ENCODE data around the gene GRK5. TPM values are rescaled to one million over a fixed set of nuclear protein-coding genes. Genes with fewer than 3 reads are reported as not detected.

The GRK5 gene
- total RNA-seq, 1 donor, result 10.6 TPM

GRCh38 chr10:119325131-119325530 is 117.8 kb downstream of the GRK5 start:
- Histone ChIP-seq H3K4me1 (ENCODE audit: insufficient read depth, low read length) (peaks cover 9% of the 10 kb centered on the region), H3K9me3 (ENCODE audit: low read depth, low read length) (no peaks in the 10 kb centered on the region), H3K27me3 (ENCODE audit: insufficient read depth, low read length) (no peaks in the 10 kb centered on the region), H3K4me3 (ENCODE audit: low read length) (no peak overlapping the region)

GRCh38 chr10:119326167-119326566 is 118.8 kb downstream of the GRK5 start:
- H3K9me3 ChIP-seq (ENCODE audit: low read depth, low read length), result no peaks in the 10 kb centered on the region
- H3K4me3 ChIP-seq (ENCODE audit: low read length), result no peak overlapping the region
- H3K27me3 ChIP-seq (ENCODE audit: insufficient read depth, low read length), result no peaks in the 10 kb centered on the region
- H3K4me1 ChIP-seq (ENCODE audit: insufficient read depth, low read length), result peaks cover 3% of the 10 kb centered on the region

GRCh38 chr10:119327096-119327745 is 119.8 kb downstream of the GRK5 start:
- Histone ChIP-seq H3K4me3 (ENCODE audit: low read length) (no peak overlapping the region), H3K4me1 (ENCODE audit: insufficient read depth, low read length) (no peaks in the 10 kb centered on the region), H3K9me3 (ENCODE audit: low read depth, low read length) (no peaks in the 10 kb centered on the region), H3K27me3 (ENCODE audit: insufficient read depth, low read length) (no peaks in the 10 kb centered on the region)

- Histone ChIP-seq H3K27me3 (ENCODE audit: insufficient read depth, low read length) (no peaks in the 10 kb centered on the region), H3K9me3 (ENCODE audit: low read depth, low read length) (no peaks in the 10 kb centered on the region), H3K4me3 (ENCODE audit: low read length) (no peak overlapping the region), H3K4me1 (ENCODE audit: insufficient read depth, low read length) (no peaks in the 10 kb centered on the region)
These were observed 120.9 kb downstream of the GRK5 start for GRCh38 chr10:119328223-119328622.

GRCh38 chr10:119330342-119330741 is 123.0 kb downstream of the GRK5 start:
- Histone ChIP-seq H3K9me3 (ENCODE audit: low read depth, low read length) (no peaks in the 10 kb centered on the region), H3K27me3 (ENCODE audit: insufficient read depth, low read length) (no peaks in the 10 kb centered on the region), H3K4me3 (ENCODE audit: low read length) (no peak overlapping the region), H3K4me1 (ENCODE audit: insufficient read depth, low read length) (no peaks in the 10 kb centered on the region)

GRCh38 chr10:119331061-119331460 is 123.7 kb downstream of the GRK5 start:
- no peaks in the 10 kb centered on the region for H3K27me3 ChIP-seq (ENCODE audit: insufficient read depth, low read length)
- H3K4me1 ChIP-seq (ENCODE audit: insufficient read depth, low read length), result no peaks in the 10 kb centered on the region
- no peak overlapping the region for H3K4me3 ChIP-seq (ENCODE audit: low read length)
- no peaks in the 10 kb centered on the region for H3K9me3 ChIP-seq (ENCODE audit: low read depth, low read length)

- no peaks in the 10 kb centered on the region for H3K27me3 ChIP-seq (ENCODE audit: insufficient read depth, low read length)
- H3K4me1 ChIP-seq (ENCODE audit: insufficient read depth, low read length), result no peaks in the 10 kb centered on the region
- no peaks in the 10 kb centered on the region for H3K9me3 ChIP-seq (ENCODE audit: low read depth, low read length)
- no peak overlapping the region for H3K4me3 ChIP-seq (ENCODE audit: low read length)
These were observed 125.9 kb downstream of the GRK5 start for GRCh38 chr10:119333146-119333792.

GRCh38 chr10:119335671-119336353 is 128.4 kb downstream of the GRK5 start:
- H3K9me3 ChIP-seq (ENCODE audit: low read depth, low read length), result no peaks in the 10 kb centered on the region

GRCh38 chr10:119336599-119336998 is 129.2 kb downstream of the GRK5 start:
- Histone ChIP-seq H3K4me1 (ENCODE audit: insufficient read depth, low read length) (no peaks in the 10 kb centered on the region), H3K27me3 (ENCODE audit: insufficient read depth, low read length) (no peaks in the 10 kb centered on the region), H3K9me3 (ENCODE audit: low read depth, low read length) (no peaks in the 10 kb centered on the region), H3K4me3 (ENCODE audit: low read length) (no peak overlapping the region)

More at GRCh38 chr10:119335671-119336353, 128.4 kb downstream of the GRK5 start:
- H3K4me1 ChIP-seq (ENCODE audit: insufficient read depth, low read length), result no peaks in the 10 kb centered on the region
- H3K4me3 ChIP-seq (ENCODE audit: low read length), result no peak overlapping the region
- H3K27me3 ChIP-seq (ENCODE audit: insufficient read depth, low read length), result no peaks in the 10 kb centered on the region

- H3K4me3 ChIP-seq (ENCODE audit: low read length), result no peak overlapping the region
- no peaks in the 10 kb centered on the region for H3K27me3 ChIP-seq (ENCODE audit: insufficient read depth, low read length)
- no peaks in the 10 kb centered on the region for H3K4me1 ChIP-seq (ENCODE audit: insufficient read depth, low read length)
- no peaks in the 10 kb centered on the region for H3K9me3 ChIP-seq (ENCODE audit: low read depth, low read length)
These were observed 129.9 kb downstream of the GRK5 start for GRCh38 chr10:119337223-119337622.

- Histone ChIP-seq H3K4me3 (ENCODE audit: low read length) (no peak overlapping the region), H3K27me3 (ENCODE audit: insufficient read depth, low read length) (no peaks in the 10 kb centered on the region), H3K9me3 (ENCODE audit: low read depth, low read length) (no peaks in the 10 kb centered on the region), H3K4me1 (ENCODE audit: insufficient read depth, low read length) (no peaks in the 10 kb centered on the region)
These were observed 130.5 kb downstream of the GRK5 start for GRCh38 chr10:119337796-119338432.

- H3K4me3 ChIP-seq (ENCODE audit: low read length), result no peak overlapping the region
- H3K4me1 ChIP-seq (ENCODE audit: insufficient read depth, low read length), result no peaks in the 10 kb centered on the region
- no peaks in the 10 kb centered on the region for H3K9me3 ChIP-seq (ENCODE audit: low read depth, low read length)
- no peaks in the 10 kb centered on the region for H3K27me3 ChIP-seq (ENCODE audit: insufficient read depth, low read length)
These were observed 131.7 kb downstream of the GRK5 start for GRCh38 chr10:119339109-119339508.

GRCh38 chr10:119340893-119341458 is 133.6 kb downstream of the GRK5 start:
- Histone ChIP-seq H3K9me3 (ENCODE audit: low read depth, low read length) (no peaks in the 10 kb centered on the region), H3K4me1 (ENCODE audit: insufficient read depth, low read length) (no peaks in the 10 kb centered on the region), H3K4me3 (ENCODE audit: low read length) (no peak overlapping the region), H3K27me3 (ENCODE audit: insufficient read depth, low read length) (no peaks in the 10 kb centered on the region)

GRCh38 chr10:119341459-119342301 is 134.3 kb downstream of the GRK5 start:
- Histone ChIP-seq H3K4me3 (ENCODE audit: low read length) (no peak overlapping the region), H3K27me3 (ENCODE audit: insufficient read depth, low read length) (no peaks in the 10 kb centered on the region), H3K9me3 (ENCODE audit: low read depth, low read length) (no peaks in the 10 kb centered on the region), H3K4me1 (ENCODE audit: insufficient read depth, low read length) (no peaks in the 10 kb centered on the region)
